Mesodermal cell (in vitro differentiated cells): ENCODE results near the gene ZNF683.
"Not testable (repeated sequence)": the region's sequence is repeated elsewhere in the genome, so short reads cannot be mapped to it uniquely, and the experiment has no call there.

ENCODE experiments used
- H3K27ac ChIP-seq: 2 replicates; pipeline ENCODE4 v1.7.0; 2013; ENCODE audit warnings: mild to moderate bottlenecking, low read depth, low read length, moderate library complexity; ENCODE audit not compliant: severe bottlenecking
- H3K36me3 ChIP-seq: 2 replicates; pipeline ENCODE4 v1.7.1; 2013; ENCODE audit warnings: mild to moderate bottlenecking, low read length, moderate library complexity; ENCODE audit not compliant: control insufficient read depth, insufficient read depth
- H3K4me1 ChIP-seq: one replicate; pipeline ENCODE4 v1.7.1; 2013; ENCODE audit warnings: mild to moderate bottlenecking, low read length; ENCODE audit not compliant: insufficient read depth, control insufficient read depth, poor library complexity, severe bottlenecking
- H3K4me3 ChIP-seq: 2 replicates; pipeline ENCODE4 v1.7.0; 2013; ENCODE audit warnings: low read length, control low read depth, mild to moderate bottlenecking; ENCODE audit not compliant: insufficient read depth, poor library complexity, severe bottlenecking; ENCODE audit errors: extremely low read depth
- H3K9me3 ChIP-seq: 2 replicates; pipeline ENCODE4 v1.7.1; 2013; ENCODE audit warnings: mild to moderate bottlenecking, low read length, moderate library complexity; ENCODE audit not compliant: control insufficient read depth
- WGBS, 2 experiments: methylation state at CpG; one replicate each; pipeline ENCODE4 v1.1.5; 2013; ENCODE audit warnings: missing lambda C conversion rate in 2 of 2; ENCODE audit not compliant: insufficient coverage in 2 of 2; 5-methylcytosine and 5-hydroxymethylcytosine counted together

The ZNF683 gene

GRCh38 chr1:26384076-26384475, 11.5 kb upstream of the ZNF683 start:
- H3K27ac ChIP-seq = no peak overlapping the region
- no peak overlapping the region for H3K4me3 ChIP-seq
- H3K4me1 ChIP-seq = no peaks in the 10 kb centered on the region
- no peaks in the 10 kb centered on the region for H3K36me3 ChIP-seq
- WGBS, 2 experiments = 76 to 82% methylated on average over 1 to 2 of the region's 3 CpGs
- no peaks in the 10 kb centered on the region for H3K9me3 ChIP-seq

DNA sequence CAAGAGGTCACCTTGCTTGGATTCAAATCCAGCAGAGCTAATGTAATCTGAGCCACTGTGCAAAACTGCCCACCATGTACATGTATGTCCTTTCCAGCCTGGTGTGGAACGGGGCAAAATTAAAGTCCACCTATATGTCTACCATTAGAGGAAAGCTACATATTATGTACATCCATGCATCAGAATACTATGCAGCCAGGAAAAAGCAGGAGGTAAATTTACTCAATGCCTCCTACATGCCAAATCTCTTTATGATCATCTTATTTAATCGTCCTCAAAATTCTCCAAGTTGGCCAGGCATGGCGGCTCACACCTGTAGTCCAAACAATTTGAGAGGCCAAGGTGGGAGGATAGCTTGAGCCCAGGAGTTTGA, 6.3 kb upstream of the ZNF683 start:
- WGBS, 2 experiments = 78 to 100% methylated on average over 1 to 2 of the region's 3 CpGs
- Histone ChIP-seq H3K4me1 (peaks cover 32% of the 10 kb centered on the region), H3K27ac (no peak overlapping the region), H3K9me3 (no peaks in the 10 kb centered on the region), H3K36me3 (no peaks in the 10 kb centered on the region), H3K4me3 (no peak overlapping the region)

- peaks cover 32% of the 10 kb centered on the region for H3K4me1 ChIP-seq
- no peak overlapping the region for H3K4me3 ChIP-seq
- no peaks in the 10 kb centered on the region for H3K9me3 ChIP-seq
- H3K36me3 ChIP-seq = no peaks in the 10 kb centered on the region
- H3K27ac ChIP-seq = peak overlapping the region; percentile 29
- 54 to 77% methylated on average over 3 to 4 of the region's 5 CpGs for WGBS, 2 experiments
Observed at GRCh38 chr1:26378088-26378878, 5.7 kb upstream of the ZNF683 start.

DNA sequence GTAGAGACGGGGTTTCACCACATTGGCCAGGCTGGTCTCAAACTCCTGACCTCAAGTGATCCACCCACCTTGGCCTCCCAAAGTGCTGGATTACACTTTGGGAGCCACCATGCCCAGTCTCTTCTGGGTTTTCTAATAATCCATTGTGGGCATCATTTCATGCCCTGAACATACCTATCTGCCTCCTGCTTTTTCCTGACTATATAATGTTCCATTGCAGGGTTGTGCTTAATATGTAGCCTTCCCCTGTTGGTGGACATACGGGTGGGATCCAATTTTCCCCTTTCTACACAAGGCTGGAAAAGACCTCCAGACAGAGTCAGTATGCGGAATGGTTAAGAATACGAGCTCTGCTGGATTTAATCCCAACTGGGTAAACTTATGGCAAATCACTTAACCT, 3.5 kb upstream of the ZNF683 start:
- Histone ChIP-seq H3K4me3 (no peak overlapping the region), H3K4me1 (peaks cover 32% of the 10 kb centered on the region), H3K36me3 (no peaks in the 10 kb centered on the region), H3K27ac (no peak overlapping the region), H3K9me3 (no peaks in the 10 kb centered on the region)
- 90 to 98% methylated on average over 3 to 4 of the region's 4 CpGs for WGBS, 2 experiments

GRCh38 chr1:26375081-26375480, 2.5 kb upstream of the ZNF683 start:
- Histone ChIP-seq H3K4me1 (peaks cover 32% of the 10 kb centered on the region), H3K9me3 (no peaks in the 10 kb centered on the region), H3K4me3 (no peak overlapping the region), H3K27ac (no peak overlapping the region), H3K36me3 (no peaks in the 10 kb centered on the region)
- WGBS, 2 experiments = 72 to 88% methylated on average over 2 to 6 of the region's 6 CpGs

- H3K9me3 ChIP-seq, H3K27ac ChIP-seq, H3K4me3 ChIP-seq, H3K36me3 ChIP-seq: not testable (repeated sequence)
- peaks cover 32% of the 10 kb centered on the region for H3K4me1 ChIP-seq
- 29 to 54% methylated on average over 1 to 2 of the region's 2 CpGs for WGBS, 2 experiments
Observed at GRCh38 chr1:26374361-26374760, 1.8 kb upstream of the ZNF683 start.

DNA sequence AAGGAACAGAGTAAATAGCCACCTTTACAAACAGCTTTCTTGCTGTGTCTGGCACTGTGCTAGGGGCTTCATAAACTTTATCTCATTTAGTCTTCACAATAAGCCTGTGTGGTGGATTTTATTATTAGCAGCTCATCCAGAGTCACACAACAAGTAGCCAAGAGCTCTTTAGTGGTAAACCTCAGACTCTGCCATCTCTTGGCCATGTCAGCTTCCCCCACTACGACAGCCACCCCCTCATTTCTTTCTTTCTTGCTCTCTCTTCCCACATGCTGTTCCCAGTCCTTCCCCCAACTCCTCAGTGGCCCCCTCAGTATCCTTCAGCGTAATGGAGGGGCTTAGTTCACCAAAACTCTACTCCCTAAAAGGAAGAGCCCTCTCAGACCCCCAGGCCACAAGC, 1.2 kb upstream of the ZNF683 start:
- H3K27ac ChIP-seq = no peak overlapping the region
- H3K36me3 ChIP-seq = no peaks in the 10 kb centered on the region
- H3K4me3 ChIP-seq = no peak overlapping the region
- 50 to 100% methylated on average over 1 to 2 of the region's 2 CpGs for WGBS, 2 experiments
- H3K9me3 ChIP-seq = no peaks in the 10 kb centered on the region
- peaks cover 32% of the 10 kb centered on the region for H3K4me1 ChIP-seq

GRCh38 chr1:26373281-26373680, 731 bp upstream of the ZNF683 start:
- Histone ChIP-seq H3K4me3 (no peak overlapping the region), H3K27ac (no peak overlapping the region), H3K4me1 (peaks cover 27% of the 10 kb centered on the region), H3K9me3 (no peaks in the 10 kb centered on the region), H3K36me3 (no peaks in the 10 kb centered on the region)
- WGBS, 2 experiments = 89 to 92% methylated on average over 3 of the region's 4 CpGs

- H3K4me1 ChIP-seq = peaks cover 17% of the 10 kb centered on the region
- 91 to 94% methylated on average over 4 to 5 of the region's 5 CpGs for WGBS, 2 experiments
- no peaks in the 10 kb centered on the region for H3K9me3 ChIP-seq
- no peaks in the 10 kb centered on the region for H3K36me3 ChIP-seq
- H3K4me3 ChIP-seq = no peak overlapping the region
- H3K27ac ChIP-seq = no peak overlapping the region
Observed at GRCh38 chr1:26372039-26372438, 511 bp downstream of the ZNF683 start.

GRCh38 chr1:26370591-26371382, 1.8 kb downstream of the ZNF683 start:
- no peak overlapping the region for H3K27ac ChIP-seq
- no peak overlapping the region for H3K4me3 ChIP-seq
- peaks cover 17% of the 10 kb centered on the region for H3K4me1 ChIP-seq
- no peaks in the 10 kb centered on the region for H3K36me3 ChIP-seq
- WGBS, 2 experiments = 73 to 100% methylated on average over 4 of the region's 6 CpGs
- no peaks in the 10 kb centered on the region for H3K9me3 ChIP-seq

- 92 to 93% methylated on average over 3 of the region's 3 CpGs for WGBS, 2 experiments
Observed at GRCh38 chr1:26368486-26368885, 4.1 kb downstream of the ZNF683 start.

More at GRCh38 chr1:26368486-26368885, 4.1 kb downstream of the ZNF683 start:
- H3K27ac ChIP-seq = no peak overlapping the region
- H3K36me3 ChIP-seq = no peaks in the 10 kb centered on the region
- H3K4me1 ChIP-seq = no peaks in the 10 kb centered on the region
- no peaks in the 10 kb centered on the region for H3K9me3 ChIP-seq
- no peak overlapping the region for H3K4me3 ChIP-seq
